Astrocyte of the spinal cord (primary cell): ENCODE results near the gene CDKN1B.
A peak's percentile ranks its signal among the peaks of the same experiment; 100 is the strongest.

ENCODE experiments used
- DNase-seq: peaks from one replicate; pipeline ENCODE4 v3.0.0; 2011; ENCODE audit warnings: low read depth, low spot score
- H3K4me3 ChIP-seq: 2 replicates; pipeline ENCODE4 v1.5.1; 2011; ENCODE audit warnings: low read depth, mild to moderate bottlenecking, low read length, moderate library complexity
- CTCF ChIP-seq: IDR thresholded peaks from 2 replicates; pipeline ENCODE4 v1.5.1; 2012; ENCODE audit warnings: low read depth, mild to moderate bottlenecking, low read length, inconsistent platforms
- in situ Hi-C: cut with HindIII; loops from 2 replicates; pipeline ENCODE4 v1.10.0; 2017; ENCODE audit warnings: low sequenced_read_pairs

The CDKN1B gene

GRCh38 chr12:12699345-12699744 is 17.8 kb upstream of the CDKN1B start:
- no peak for DNase-seq
- no peak for TF ChIP-seq CTCF
- in situ Hi-C loops: no loop called here
- no peak overlapping the region for H3K4me3 ChIP-seq

GRCh38 chr12:12700254-12700653 is 16.9 kb upstream of the CDKN1B start:
- no peak for TF ChIP-seq CTCF
- in situ Hi-C loops: no loop called here
- DNase-seq: no peak
- H3K4me3 ChIP-seq: no peak overlapping the region

GRCh38 chr12:12701457-12701856 is 15.7 kb upstream of the CDKN1B start:
- H3K4me3 ChIP-seq: no peak overlapping the region
- in situ Hi-C loops: no loop called here
- no peak for DNase-seq
- no peak for TF ChIP-seq CTCF

GRCh38 chr12:12704593-12705230 is 12.5 kb upstream of the CDKN1B start:
- DNase-seq: peak; percentile 94
- H3K4me3 ChIP-seq: no peak overlapping the region
- TF ChIP-seq CTCF: peak; percentile 93
- in situ Hi-C loops: no loop called here

GRCh38 chr12:12705838-12706520 is 11.2 kb upstream of the CDKN1B start:
- in situ Hi-C loops: no loop called here
- no peak overlapping the region for H3K4me3 ChIP-seq
- TF ChIP-seq CTCF: no peak
- DNase-seq: no peak

GRCh38 chr12:12713932-12714275 is 3.3 kb upstream of the CDKN1B start:
- no peak for TF ChIP-seq CTCF
- peak overlapping the region; percentile 19 for H3K4me3 ChIP-seq
- no peak for DNase-seq
- in situ Hi-C loops: no loop called here
